Suprapubic skin (tissue), 3 donors: ENCODE results near the gene ATP2A3.

ENCODE experiments used
- POLR2AphosphoS5 ChIP-seq, 3 donors: sonication (generic); formaldehyde crosslinking; IDR thresholded peaks; one replicate each; pipeline ENCODE4 v1.6.1; 2017; ENCODE audit warnings: antibody characterized with exemption in 3 of 3
- TF ChIP-seq, protein P1 (sequence below), 2 donors: fragments of 200-600 bp in 1 of 2; fragments of 450-650 bp in 1 of 2; sonication (generic) in 1 of 2; IDR thresholded peaks; one replicate each; pipeline ENCODE4 v1.5.1; 2016 to 2019; ENCODE audit warnings: antibody characterized with exemption in 2 of 2, mild to moderate bottlenecking in 1 of 2, moderate library complexity in 1 of 2

DNA sequence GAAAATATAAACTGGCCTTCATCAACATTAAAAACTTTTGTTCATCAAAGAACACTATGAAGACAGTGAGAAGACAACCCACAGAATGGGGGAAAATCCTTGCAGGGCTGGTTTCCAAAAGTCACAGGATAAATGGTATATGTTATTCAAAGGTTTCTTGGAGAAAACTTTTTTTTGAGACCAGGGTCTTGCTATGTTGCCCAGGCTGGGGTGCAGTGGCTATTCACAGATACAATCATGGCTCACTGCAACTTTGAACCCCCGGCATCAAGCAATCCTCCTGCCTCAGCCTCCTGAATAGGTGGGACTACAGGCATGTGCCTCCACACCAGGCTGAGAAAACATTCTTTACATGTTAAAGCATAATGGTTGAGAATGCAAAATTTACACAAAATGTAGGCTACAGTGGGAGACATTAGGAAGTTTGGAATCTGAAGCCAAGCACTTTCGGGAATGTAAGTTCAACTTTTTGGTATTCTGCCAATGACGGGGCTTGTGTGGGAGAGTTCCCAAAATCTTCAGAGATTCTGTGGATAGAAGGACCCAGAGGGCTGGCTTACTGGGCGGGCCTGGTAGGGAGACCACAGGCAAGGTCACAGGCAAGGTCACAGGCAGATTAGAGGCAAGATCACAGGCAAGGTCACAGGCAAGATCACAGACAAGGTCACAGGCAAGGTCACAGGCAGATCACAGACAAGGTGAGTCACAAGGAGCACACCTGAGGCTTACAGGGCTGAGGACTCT is 24.2 kb upstream of the ATP2A3 start:
- TF ChIP-seq, protein P1, sequence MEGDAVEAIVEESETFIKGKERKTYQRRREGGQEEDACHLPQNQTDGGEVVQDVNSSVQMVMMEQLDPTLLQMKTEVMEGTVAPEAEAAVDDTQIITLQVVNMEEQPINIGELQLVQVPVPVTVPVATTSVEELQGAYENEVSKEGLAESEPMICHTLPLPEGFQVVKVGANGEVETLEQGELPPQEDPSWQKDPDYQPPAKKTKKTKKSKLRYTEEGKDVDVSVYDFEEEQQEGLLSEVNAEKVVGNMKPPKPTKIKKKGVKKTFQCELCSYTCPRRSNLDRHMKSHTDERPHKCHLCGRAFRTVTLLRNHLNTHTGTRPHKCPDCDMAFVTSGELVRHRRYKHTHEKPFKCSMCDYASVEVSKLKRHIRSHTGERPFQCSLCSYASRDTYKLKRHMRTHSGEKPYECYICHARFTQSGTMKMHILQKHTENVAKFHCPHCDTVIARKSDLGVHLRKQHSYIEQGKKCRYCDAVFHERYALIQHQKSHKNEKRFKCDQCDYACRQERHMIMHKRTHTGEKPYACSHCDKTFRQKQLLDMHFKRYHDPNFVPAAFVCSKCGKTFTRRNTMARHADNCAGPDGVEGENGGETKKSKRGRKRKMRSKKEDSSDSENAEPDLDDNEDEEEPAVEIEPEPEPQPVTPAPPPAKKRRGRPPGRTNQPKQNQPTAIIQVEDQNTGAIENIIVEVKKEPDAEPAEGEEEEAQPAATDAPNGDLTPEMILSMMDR (IDR thresholded peaks at IDR 0.05): no peak
- TF ChIP-seq POLR2AphosphoS5 (IDR thresholded peaks at IDR 0.05): no peak
